ENCODE measurements around the gene INHBC.

DNA sequence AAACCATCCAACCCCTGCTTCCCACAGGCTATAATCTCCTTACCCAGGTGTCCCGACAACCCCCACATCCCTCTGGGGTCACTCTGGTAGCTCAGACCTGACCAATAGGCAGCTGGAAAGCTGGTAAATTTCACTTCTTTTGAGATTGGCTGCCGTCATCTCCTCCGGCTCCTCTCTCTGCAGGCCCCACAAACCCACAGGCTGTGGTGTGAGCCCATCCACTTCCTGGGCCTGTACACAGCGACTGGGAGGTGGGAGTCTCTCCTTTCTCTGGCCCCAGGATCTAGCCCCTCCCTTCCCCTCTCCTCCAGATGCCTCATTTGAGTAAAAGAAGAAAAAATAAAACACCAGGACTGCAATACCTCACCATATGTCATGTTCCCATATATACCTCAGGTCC lies 709 bp downstream of the INHBC start:
- TF ChIP-seq, protein P1, sequence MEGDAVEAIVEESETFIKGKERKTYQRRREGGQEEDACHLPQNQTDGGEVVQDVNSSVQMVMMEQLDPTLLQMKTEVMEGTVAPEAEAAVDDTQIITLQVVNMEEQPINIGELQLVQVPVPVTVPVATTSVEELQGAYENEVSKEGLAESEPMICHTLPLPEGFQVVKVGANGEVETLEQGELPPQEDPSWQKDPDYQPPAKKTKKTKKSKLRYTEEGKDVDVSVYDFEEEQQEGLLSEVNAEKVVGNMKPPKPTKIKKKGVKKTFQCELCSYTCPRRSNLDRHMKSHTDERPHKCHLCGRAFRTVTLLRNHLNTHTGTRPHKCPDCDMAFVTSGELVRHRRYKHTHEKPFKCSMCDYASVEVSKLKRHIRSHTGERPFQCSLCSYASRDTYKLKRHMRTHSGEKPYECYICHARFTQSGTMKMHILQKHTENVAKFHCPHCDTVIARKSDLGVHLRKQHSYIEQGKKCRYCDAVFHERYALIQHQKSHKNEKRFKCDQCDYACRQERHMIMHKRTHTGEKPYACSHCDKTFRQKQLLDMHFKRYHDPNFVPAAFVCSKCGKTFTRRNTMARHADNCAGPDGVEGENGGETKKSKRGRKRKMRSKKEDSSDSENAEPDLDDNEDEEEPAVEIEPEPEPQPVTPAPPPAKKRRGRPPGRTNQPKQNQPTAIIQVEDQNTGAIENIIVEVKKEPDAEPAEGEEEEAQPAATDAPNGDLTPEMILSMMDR (IDR thresholded peaks at IDR 0.05; ENCODE audit: low read depth, low read length), result no peak
- no peak for TF ChIP-seq EZH2phosphoT487 (IDR thresholded peaks at IDR 0.05; ENCODE audit: low read depth)
